Measurements from ENCODE around the gene FIGN. TPM values are rescaled to one million over a fixed set of nuclear protein-coding genes. Genes with fewer than 3 reads are reported as not detected.

The FIGN gene
- total RNA-seq, 1 experiment from 2014 or later, result 19.4 TPM

DNA sequence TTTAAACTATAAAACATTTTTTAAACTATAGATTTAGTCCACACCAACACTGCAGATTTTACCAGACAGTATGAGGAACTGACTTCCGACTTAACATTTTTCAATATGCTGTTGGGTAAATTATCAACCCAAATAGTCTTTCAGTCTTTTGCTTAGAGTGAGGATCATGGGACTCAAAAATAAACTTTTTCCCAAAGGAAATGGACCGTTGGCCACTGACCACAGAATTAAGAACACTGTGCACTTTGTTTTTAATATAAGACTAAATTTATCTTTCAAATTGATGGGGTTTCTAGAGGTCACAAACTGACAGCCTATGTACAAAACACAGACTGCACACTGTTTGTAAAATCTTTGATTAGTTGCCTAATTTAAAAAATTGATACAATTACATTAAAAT, 44.9 kb downstream of the FIGN start:
- TF ChIP-seq E2F4 (CRISPR knock-in tag; IDR thresholded peaks at IDR 0.05; ENCODE audit: borderline replicate concordance, low read depth) (no peak), CREB1 (CRISPR knock-in tag; IDR thresholded peaks at IDR 0.05) (no peak), CBFB (CRISPR knock-in tag; IDR thresholded peaks at IDR 0.05; ENCODE audit: low read depth) (no peak), GTF2I (CRISPR knock-in tag; conservative IDR thresholded peaks at IDR 0.05) (no peak), MLX (CRISPR knock-in tag; IDR thresholded peaks at IDR 0.05) (no peak), HMGXB4 (CRISPR knock-in tag; IDR thresholded peaks at IDR 0.05) (no peak), GRHL2 (CRISPR knock-in tag; IDR thresholded peaks at IDR 0.05; ENCODE audit: insufficient replicate concordance, severe bottlenecking) (no peak)
- TF ChIP-seq, protein P1, sequence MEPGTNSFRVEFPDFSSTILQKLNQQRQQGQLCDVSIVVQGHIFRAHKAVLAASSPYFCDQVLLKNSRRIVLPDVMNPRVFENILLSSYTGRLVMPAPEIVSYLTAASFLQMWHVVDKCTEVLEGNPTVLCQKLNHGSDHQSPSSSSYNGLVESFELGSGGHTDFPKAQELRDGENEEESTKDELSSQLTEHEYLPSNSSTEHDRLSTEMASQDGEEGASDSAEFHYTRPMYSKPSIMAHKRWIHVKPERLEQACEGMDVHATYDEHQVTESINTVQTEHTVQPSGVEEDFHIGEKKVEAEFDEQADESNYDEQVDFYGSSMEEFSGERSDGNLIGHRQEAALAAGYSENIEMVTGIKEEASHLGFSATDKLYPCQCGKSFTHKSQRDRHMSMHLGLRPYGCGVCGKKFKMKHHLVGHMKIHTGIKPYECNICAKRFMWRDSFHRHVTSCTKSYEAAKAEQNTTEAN (CRISPR knock-in tag; IDR thresholded peaks at IDR 0.05), result no peak
- TF ChIP-seq, protein P2, sequence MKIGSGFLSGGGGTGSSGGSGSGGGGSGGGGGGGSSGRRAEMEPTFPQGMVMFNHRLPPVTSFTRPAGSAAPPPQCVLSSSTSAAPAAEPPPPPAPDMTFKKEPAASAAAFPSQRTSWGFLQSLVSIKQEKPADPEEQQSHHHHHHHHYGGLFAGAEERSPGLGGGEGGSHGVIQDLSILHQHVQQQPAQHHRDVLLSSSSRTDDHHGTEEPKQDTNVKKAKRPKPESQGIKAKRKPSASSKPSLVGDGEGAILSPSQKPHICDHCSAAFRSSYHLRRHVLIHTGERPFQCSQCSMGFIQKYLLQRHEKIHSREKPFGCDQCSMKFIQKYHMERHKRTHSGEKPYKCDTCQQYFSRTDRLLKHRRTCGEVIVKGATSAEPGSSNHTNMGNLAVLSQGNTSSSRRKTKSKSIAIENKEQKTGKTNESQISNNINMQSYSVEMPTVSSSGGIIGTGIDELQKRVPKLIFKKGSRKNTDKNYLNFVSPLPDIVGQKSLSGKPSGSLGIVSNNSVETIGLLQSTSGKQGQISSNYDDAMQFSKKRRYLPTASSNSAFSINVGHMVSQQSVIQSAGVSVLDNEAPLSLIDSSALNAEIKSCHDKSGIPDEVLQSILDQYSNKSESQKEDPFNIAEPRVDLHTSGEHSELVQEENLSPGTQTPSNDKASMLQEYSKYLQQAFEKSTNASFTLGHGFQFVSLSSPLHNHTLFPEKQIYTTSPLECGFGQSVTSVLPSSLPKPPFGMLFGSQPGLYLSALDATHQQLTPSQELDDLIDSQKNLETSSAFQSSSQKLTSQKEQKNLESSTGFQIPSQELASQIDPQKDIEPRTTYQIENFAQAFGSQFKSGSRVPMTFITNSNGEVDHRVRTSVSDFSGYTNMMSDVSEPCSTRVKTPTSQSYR (CRISPR knock-in tag; IDR thresholded peaks at IDR 0.05), result no peak
- TF ChIP-seq, protein P3, sequence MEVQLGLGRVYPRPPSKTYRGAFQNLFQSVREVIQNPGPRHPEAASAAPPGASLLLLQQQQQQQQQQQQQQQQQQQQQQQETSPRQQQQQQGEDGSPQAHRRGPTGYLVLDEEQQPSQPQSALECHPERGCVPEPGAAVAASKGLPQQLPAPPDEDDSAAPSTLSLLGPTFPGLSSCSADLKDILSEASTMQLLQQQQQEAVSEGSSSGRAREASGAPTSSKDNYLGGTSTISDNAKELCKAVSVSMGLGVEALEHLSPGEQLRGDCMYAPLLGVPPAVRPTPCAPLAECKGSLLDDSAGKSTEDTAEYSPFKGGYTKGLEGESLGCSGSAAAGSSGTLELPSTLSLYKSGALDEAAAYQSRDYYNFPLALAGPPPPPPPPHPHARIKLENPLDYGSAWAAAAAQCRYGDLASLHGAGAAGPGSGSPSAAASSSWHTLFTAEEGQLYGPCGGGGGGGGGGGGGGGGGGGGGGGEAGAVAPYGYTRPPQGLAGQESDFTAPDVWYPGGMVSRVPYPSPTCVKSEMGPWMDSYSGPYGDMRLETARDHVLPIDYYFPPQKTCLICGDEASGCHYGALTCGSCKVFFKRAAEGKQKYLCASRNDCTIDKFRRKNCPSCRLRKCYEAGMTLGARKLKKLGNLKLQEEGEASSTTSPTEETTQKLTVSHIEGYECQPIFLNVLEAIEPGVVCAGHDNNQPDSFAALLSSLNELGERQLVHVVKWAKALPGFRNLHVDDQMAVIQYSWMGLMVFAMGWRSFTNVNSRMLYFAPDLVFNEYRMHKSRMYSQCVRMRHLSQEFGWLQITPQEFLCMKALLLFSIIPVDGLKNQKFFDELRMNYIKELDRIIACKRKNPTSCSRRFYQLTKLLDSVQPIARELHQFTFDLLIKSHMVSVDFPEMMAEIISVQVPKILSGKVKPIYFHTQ (CRISPR knock-in tag; IDR thresholded peaks at IDR 0.05), result no peak
- TF ChIP-seq, protein P4, sequence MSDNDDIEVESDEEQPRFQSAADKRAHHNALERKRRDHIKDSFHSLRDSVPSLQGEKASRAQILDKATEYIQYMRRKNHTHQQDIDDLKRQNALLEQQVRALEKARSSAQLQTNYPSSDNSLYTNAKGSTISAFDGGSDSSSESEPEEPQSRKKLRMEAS (CRISPR knock-in tag; IDR thresholded peaks at IDR 0.05), result no peak
- TF ChIP-seq, protein P5, sequence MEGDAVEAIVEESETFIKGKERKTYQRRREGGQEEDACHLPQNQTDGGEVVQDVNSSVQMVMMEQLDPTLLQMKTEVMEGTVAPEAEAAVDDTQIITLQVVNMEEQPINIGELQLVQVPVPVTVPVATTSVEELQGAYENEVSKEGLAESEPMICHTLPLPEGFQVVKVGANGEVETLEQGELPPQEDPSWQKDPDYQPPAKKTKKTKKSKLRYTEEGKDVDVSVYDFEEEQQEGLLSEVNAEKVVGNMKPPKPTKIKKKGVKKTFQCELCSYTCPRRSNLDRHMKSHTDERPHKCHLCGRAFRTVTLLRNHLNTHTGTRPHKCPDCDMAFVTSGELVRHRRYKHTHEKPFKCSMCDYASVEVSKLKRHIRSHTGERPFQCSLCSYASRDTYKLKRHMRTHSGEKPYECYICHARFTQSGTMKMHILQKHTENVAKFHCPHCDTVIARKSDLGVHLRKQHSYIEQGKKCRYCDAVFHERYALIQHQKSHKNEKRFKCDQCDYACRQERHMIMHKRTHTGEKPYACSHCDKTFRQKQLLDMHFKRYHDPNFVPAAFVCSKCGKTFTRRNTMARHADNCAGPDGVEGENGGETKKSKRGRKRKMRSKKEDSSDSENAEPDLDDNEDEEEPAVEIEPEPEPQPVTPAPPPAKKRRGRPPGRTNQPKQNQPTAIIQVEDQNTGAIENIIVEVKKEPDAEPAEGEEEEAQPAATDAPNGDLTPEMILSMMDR (IDR thresholded peaks at IDR 0.05), result no peak
- TF ChIP-seq, protein P6, sequence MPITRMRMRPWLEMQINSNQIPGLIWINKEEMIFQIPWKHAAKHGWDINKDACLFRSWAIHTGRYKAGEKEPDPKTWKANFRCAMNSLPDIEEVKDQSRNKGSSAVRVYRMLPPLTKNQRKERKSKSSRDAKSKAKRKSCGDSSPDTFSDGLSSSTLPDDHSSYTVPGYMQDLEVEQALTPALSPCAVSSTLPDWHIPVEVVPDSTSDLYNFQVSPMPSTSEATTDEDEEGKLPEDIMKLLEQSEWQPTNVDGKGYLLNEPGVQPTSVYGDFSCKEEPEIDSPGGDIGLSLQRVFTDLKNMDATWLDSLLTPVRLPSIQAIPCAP (CRISPR knock-in tag; IDR thresholded peaks at IDR 0.05), result no peak

More for the DNA sequence above, 44.9 kb downstream of the FIGN start:
- CTCF ChIA-PET, result no interaction called here
- peaks cover 39% of the 10 kb centered on the region for H3K4me1 Mint-ChIP-seq
- POLR2A ChIA-PET, result no interaction called here
- H3K27me3 Mint-ChIP-seq (ENCODE audit: low read depth), result no peaks in the 10 kb centered on the region
- no peak overlapping the region for H3K4me3 Mint-ChIP-seq
- no peaks in the 10 kb centered on the region for H3K9me3 Mint-ChIP-seq
- DNase-seq (ENCODE audit: low spot score) (no peak), ATAC-seq (no peak)
- no peak overlapping the region for H3K27ac Mint-ChIP-seq
- no peaks in the 10 kb centered on the region for H3K36me3 Mint-ChIP-seq
